T-helper 17 cell (primary cell): Measurements from ENCODE around the gene LILRA2. TPM values are rescaled to one million over a fixed set of nuclear protein-coding genes. Genes with fewer than 3 reads are reported as not detected.
A peak's percentile ranks its signal among the peaks of the same experiment; 100 is the strongest.
"Not testable (repeated sequence)": the region's sequence is repeated elsewhere in the genome, so short reads cannot be mapped to it uniquely, and the experiment has no call there.

Experiments used
- ATAC-seq: fragments of 150-1000 bp; cut with Tn5 transposase; 2 replicates; pipeline ENCODE4 v1.10.0; 2021; ENCODE audit warnings: mild to moderate bottlenecking, moderate library complexity
- DNase-seq, 3 donors: peaks; one replicate each; pipeline versions ENCODE4 v3.0.0 to v3.0.0-alpha.2; 2020 to 2021
- H3K9me3 ChIP-seq: one replicate; pipeline ENCODE4 v1.7.0; 2013; ENCODE audit warnings: low read length, mild to moderate bottlenecking; ENCODE audit not compliant: control insufficient read depth, poor library complexity, severe bottlenecking
- H3K27ac Mint-ChIP-seq: one replicate; pipeline ENCODE4 v1.8.0; 2022; ENCODE audit warnings: mild to moderate bottlenecking, moderate library complexity, mixed read lengths
- H3K27me3 Mint-ChIP-seq: one replicate; pipeline ENCODE4 v1.8.0; 2022; ENCODE audit warnings: mixed read lengths
- H3K36me3 Mint-ChIP-seq: one replicate; pipeline ENCODE4 v1.8.0; 2022; ENCODE audit warnings: low read depth, mixed read lengths
- H3K4me1 Mint-ChIP-seq: one replicate; pipeline ENCODE4 v1.8.0; 2022; ENCODE audit warnings: mild to moderate bottlenecking, mixed read lengths
- H3K4me3 Mint-ChIP-seq: one replicate; pipeline ENCODE4 v1.8.0; 2022; ENCODE audit warnings: mild to moderate bottlenecking, moderate library complexity, mixed read lengths
- total RNA-seq, 4 donors: library from RNA in 2 of 4; stranded (reverse) in 2 of 4; gene quantifications; one replicate each; pipeline ENCODE4 v1.2.3 and lab custom pipeline; 2022 to 2026

The LILRA2 gene
- total RNA-seq, 2 donors from 2014 or later, result 0.68 to 3.3 TPM

DNA sequence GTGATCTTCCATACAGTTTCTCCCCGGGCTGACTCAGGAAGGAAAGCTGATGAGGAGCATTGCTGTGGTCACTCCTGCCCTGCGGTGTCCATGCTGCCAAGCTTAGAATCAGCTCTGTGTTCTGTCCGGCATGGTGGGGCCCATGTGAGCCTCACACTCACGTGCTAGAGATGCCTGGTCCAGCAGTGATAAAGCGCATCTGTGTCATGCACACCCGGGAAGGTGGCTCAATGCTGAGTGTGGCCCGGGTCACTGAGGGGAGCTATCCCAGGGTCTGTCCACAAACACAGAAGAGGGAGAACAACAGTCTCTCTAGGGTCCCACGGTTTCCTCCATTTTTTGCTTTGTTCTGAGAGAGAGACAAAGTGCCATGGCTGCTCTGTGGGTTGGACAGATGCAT lies 53.2 kb downstream of the LILRA2 start:
- H3K36me3 Mint-ChIP-seq, result no peaks in the 10 kb centered on the region
- no peak overlapping the region for H3K27ac Mint-ChIP-seq
- H3K9me3 ChIP-seq, result no peaks in the 10 kb centered on the region
- no peak for ATAC-seq
- H3K4me1 Mint-ChIP-seq, result peaks cover 4% of the 10 kb centered on the region
- DNase-seq, result no peak
- H3K4me3 Mint-ChIP-seq, result no peak overlapping the region
- H3K27me3 Mint-ChIP-seq, result peaks cover 67% of the 10 kb centered on the region

DNA sequence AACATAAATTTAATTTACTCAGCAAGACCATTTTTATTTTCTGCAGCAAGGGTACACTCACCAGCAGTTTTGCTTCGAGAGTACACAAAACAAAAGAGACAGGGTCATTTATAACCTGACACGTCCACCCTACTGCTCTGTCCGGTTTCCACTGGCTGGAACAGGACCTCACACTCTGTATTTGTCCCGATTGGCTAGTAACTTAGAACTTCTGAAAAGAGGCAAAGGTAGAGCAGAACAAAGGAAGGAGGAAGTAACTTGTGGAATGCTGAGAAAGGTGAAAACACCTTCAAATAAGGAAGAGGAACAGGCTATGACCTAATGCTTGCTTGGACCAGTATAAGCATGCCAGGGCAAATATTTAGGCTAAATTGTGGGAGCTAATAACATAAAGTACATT lies 54.3 kb downstream of the LILRA2 start:
- H3K27me3 Mint-ChIP-seq, result peaks cover 67% of the 10 kb centered on the region

DNA sequence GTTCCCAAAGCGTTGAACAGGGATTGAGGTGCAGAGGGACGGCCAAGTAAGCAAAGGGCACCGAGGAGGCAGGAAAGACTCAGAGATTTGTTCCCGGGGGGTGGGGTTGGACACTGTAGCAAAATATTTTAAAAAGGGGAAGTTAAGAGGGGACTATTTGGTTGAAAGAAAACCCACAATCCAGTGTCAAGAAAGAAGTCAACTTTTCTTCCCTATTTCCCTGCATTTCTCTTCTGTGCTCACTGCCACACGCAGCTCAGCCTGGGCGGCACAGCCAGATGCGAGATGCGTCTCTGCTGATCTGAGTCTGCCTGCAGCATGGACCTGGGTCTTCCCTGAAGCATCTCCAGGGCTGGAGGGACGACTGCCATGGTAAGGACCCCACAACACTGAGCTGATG lies 56.7 kb downstream of the LILRA2 start, which contains the start of gene LILRB1:
TSS of gene LILRB1 (plus strand) at position 223 of the 400 bp plus-strand sequence. CDS start 590 bp downstream, outside the sequence.
- H3K9me3 ChIP-seq, H3K36me3 Mint-ChIP-seq, DNase-seq, H3K27ac Mint-ChIP-seq, H3K4me1 Mint-ChIP-seq: not testable (repeated sequence)
- peak; percentile 28 for ATAC-seq
- Mint-ChIP-seq H3K27me3 (peaks cover 61% of the 10 kb centered on the region), H3K4me3 (peak within 1 kb of the TSS; percentile 1)

More for the DNA sequence above, 54.3 kb downstream of the LILRA2 start:
- H3K4me3 Mint-ChIP-seq, H3K4me1 Mint-ChIP-seq, H3K36me3 Mint-ChIP-seq, H3K27ac Mint-ChIP-seq, ATAC-seq, DNase-seq, H3K9me3 ChIP-seq: not testable (repeated sequence)

DNA sequence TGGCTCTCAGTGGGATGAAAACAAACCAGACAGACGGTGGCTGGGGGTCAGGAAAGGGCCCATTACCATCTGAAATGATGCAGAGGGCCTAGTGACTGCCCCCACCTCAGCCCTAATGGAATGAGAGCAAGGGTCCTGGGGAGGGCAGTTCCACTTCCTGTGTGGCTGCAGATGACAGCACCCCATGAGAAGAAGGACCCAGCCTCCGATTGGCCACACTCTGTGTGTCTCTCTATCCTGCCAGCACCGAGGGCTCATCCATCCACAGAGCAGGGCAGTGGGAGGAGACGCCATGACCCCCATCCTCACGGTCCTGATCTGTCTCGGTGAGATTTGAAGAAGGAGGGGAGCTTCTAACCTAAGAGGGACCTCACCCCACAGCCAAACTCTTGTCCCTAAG lies 57.2 kb downstream of the LILRA2 start:
- ATAC-seq (no peak), DNase-seq (no peak)
- H3K4me1 Mint-ChIP-seq, result peaks cover 3% of the 10 kb centered on the region
- H3K36me3 Mint-ChIP-seq, result peaks cover 2% of the 10 kb centered on the region
- H3K9me3 ChIP-seq, result no peaks in the 10 kb centered on the region
- no peak overlapping the region for H3K4me3 Mint-ChIP-seq
- H3K27ac Mint-ChIP-seq, result no peak overlapping the region
- H3K27me3 Mint-ChIP-seq, result peaks cover 61% of the 10 kb centered on the region

DNA sequence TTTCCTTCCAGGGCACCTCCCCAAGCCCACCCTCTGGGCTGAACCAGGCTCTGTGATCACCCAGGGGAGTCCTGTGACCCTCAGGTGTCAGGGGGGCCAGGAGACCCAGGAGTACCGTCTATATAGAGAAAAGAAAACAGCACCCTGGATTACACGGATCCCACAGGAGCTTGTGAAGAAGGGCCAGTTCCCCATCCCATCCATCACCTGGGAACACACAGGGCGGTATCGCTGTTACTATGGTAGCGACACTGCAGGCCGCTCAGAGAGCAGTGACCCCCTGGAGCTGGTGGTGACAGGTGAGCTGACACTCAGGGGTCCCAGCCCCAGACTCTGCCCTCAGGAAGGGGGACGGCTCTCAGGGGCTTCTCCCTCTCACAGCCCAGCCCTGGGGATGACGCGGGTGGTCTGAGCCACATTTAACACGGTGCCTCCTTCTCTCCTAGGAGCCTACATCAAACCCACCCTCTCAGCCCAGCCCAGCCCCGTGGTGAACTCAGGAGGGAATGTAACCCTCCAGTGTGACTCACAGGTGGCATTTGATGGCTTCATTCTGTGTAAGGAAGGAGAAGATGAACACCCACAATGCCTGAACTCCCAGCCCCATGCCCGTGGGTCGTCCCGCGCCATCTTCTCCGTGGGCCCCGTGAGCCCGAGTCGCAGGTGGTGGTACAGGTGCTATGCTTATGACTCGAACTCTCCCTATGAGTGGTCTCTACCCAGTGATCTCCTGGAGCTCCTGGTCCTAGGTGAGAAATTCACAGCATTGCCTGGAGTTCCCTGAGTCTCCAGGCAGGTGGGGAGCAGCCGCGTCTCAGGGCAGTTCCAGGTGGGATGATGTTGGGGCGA lies 58.1 kb downstream of the LILRA2 start:
- H3K4me3 Mint-ChIP-seq, H3K4me1 Mint-ChIP-seq, H3K9me3 ChIP-seq, H3K36me3 Mint-ChIP-seq, H3K27ac Mint-ChIP-seq, DNase-seq, ATAC-seq: not testable (repeated sequence)
- H3K27me3 Mint-ChIP-seq, result peaks cover 59% of the 10 kb centered on the region

DNA sequence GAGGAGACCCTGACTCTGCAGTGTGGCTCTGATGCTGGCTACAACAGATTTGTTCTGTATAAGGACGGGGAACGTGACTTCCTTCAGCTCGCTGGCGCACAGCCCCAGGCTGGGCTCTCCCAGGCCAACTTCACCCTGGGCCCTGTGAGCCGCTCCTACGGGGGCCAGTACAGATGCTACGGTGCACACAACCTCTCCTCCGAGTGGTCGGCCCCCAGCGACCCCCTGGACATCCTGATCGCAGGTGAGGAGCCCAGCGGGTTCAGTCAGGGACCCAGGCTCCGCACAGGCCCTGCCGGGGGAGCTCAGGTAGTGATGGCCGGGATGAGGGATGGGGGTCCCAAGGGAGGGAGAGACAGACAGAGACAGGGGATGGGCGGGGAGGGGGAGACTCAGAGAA lies 58.9 kb downstream of the LILRA2 start:
- peaks cover 60% of the 10 kb centered on the region for H3K27me3 Mint-ChIP-seq
- not testable (repeated sequence) for H3K9me3 ChIP-seq, H3K36me3 Mint-ChIP-seq, H3K27ac Mint-ChIP-seq, H3K4me1 Mint-ChIP-seq, ATAC-seq, DNase-seq, H3K4me3 Mint-ChIP-seq

DNA sequence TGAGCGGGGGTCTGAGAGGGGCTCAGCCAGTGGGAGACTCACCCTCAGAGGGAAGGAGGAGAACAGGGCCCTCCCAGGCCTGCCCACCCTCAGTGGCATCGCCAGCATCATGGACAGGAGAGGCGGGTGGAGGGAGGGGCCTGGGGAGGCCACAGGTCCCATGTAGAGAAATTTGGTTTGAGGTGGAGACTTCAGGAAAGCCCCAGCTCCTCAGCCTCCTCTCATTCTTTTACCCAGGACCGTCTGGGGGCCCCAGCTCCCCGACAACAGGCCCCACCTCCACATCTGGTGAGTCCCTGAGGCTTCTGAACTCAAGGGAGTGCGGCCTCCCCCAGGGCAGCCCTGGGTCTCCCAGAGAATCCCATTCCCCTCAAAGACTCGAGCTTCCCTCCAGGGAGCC lies 59.8 kb downstream of the LILRA2 start:
- DNase-seq, result no peak
- no peaks in the 10 kb centered on the region for H3K9me3 ChIP-seq
- Mint-ChIP-seq H3K27me3 (peaks cover 51% of the 10 kb centered on the region), H3K4me3 (no peak overlapping the region), H3K27ac (no peak overlapping the region), H3K4me1 (peaks cover 4% of the 10 kb centered on the region), H3K36me3 (peaks cover 2% of the 10 kb centered on the region)
- ATAC-seq, result no peak

DNA sequence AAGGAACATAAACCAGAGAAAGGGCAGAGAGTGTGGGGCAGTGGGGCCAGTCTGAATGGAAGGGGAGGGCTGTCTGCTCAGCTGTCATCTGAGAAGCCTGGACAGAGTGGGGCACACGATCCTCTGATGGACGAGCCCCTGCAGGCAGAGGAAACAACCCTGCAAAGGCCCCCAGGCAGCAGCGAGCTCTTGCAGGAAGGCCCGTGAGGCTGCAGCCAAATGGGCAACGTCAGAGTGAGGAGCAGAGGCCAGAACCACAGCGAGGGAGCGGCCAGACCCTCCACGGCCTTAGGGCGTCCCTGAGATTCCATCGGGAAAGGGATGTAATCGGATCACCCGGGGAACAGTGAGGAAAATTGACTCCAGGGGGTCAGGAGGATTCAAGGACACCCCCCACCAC lies 62.5 kb downstream of the LILRA2 start:
- H3K4me3 Mint-ChIP-seq, H3K4me1 Mint-ChIP-seq, H3K9me3 ChIP-seq, ATAC-seq, H3K36me3 Mint-ChIP-seq, DNase-seq, H3K27ac Mint-ChIP-seq: not testable (repeated sequence)
- H3K27me3 Mint-ChIP-seq, result peaks cover 41% of the 10 kb centered on the region

DNA sequence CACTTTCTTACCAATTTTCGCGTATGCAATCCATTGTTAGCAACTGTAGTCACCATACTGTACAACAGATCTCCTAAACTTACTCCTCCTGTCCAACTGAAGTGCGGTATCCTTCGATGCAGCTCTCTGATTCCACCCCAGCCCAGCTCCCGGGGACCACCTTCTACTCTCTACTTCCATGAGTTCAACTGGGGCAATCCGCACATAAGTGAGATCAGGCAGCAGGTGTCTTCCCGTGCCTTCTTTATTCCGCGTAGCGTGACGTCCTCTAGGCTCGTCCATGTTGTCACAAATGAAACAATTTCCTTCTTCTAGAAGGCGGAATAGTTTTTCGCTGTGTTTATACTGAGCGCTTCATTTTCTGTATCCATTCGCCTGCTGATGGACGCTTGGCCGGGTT lies 65.1 kb downstream of the LILRA2 start:
- Mint-ChIP-seq H3K36me3 (no peaks in the 10 kb centered on the region), H3K4me3 (no peak overlapping the region), H3K27me3 (peaks cover 37% of the 10 kb centered on the region), H3K27ac (no peak overlapping the region), H3K4me1 (peaks cover 2% of the 10 kb centered on the region)
- DNase-seq (no peak), ATAC-seq (no peak)
- H3K9me3 ChIP-seq, result no peaks in the 10 kb centered on the region

Other genes with a start within 250 kb of the LILRA2 start
- under 1 TPM in 1 of 2 donors, not detected in 1; 0.86 TPM for gene LILRA4, start 234.6 kb upstream of the LILRA2 start, total RNA-seq
- 10 to 100 TPM; 21.5 to 22.2 TPM for gene LAIR1, start 208.9 kb upstream of the LILRA2 start, total RNA-seq
- gene TTYH1, start 158.3 kb upstream of the LILRA2 start, total RNA-seq, result not detected
- 100 to 1,000 TPM; 471 to 480 TPM for gene LENG8, start 124.6 kb upstream of the LILRA2 start, total RNA-seq
- gene LENG9, start 110.0 kb upstream of the LILRA2 start, total RNA-seq, result 1 to 10 TPM; 4.4 to 6.0 TPM
- gene CDC42EP5, start 100.5 kb upstream of the LILRA2 start, total RNA-seq, result not detected
- 1 to 10 TPM in 1 of 2 donors, under 1 TPM in 1; 0.94 to 1.7 TPM for gene LAIR2, start 71.0 kb upstream of the LILRA2 start, total RNA-seq
- 1 to 10 TPM in 1 of 2 donors, under 1 TPM in 1; 0.65 to 2.1 TPM for gene LILRA1, start 19.8 kb downstream of the LILRA2 start, total RNA-seq
- 1 to 10 TPM in 1 of 2 donors, under 1 TPM in 1; 0.42 to 4.3 TPM for gene LILRB1, start 56.7 kb downstream of the LILRA2 start, total RNA-seq
- gene LILRB4, start 89.2 kb downstream of the LILRA2 start, total RNA-seq, result 1 to 10 TPM in 1 of 2 donors, under 1 TPM in 1; 0.47 to 1.9 TPM
- gene KIR3DL3, start 150.7 kb downstream of the LILRA2 start, total RNA-seq, result not detected
- not detected for gene KIR2DL3, start 164.7 kb downstream of the LILRA2 start, total RNA-seq
- not detected for gene KIR2DL1, start 196.0 kb downstream of the LILRA2 start, total RNA-seq
- not detected for gene KIR2DL4, start 229.8 kb downstream of the LILRA2 start, total RNA-seq
- not detected for gene KIR3DL1, start 242.7 kb downstream of the LILRA2 start, total RNA-seq